ENCODE data around the gene USP13. TPM values are rescaled to one million over a fixed set of nuclear protein-coding genes. Genes with fewer than 3 reads are reported as not detected.

The USP13 gene
- total and polyA plus RNA-seq, 2 donors (not counting 3 experiments of a cell fraction or from before 2014, with no cell fraction given): 5.8 to 24.0 TPM

GRCh38 chr3:179807588-179807987 lies 154.7 kb downstream of the USP13 start:
- H3K79me2 ChIP-seq (ENCODE audit: control insufficient read depth, insufficient read depth, low read length): no peaks in the 10 kb centered on the region
- no peak for FAIRE-seq
- no peaks in the 10 kb centered on the region for H3K9me1 ChIP-seq (replicated peaks; ENCODE audit: control insufficient read depth, extremely low read depth, insufficient read depth, low read length)
- no peak overlapping the region for H3K27ac ChIP-seq (ENCODE audit: insufficient read depth, low read depth, low read length)
- ChIA-PET POLR2A (no interaction called here), CTCF (interaction anchor here (1.1 kb wide), 1 partner anchor 13 kb away, joined by 3 read pairs; no protein-coding TSS in a partner anchor)
- no peaks in the 10 kb centered on the region for H4K20me1 ChIP-seq (replicated peaks; ENCODE audit: control insufficient read depth, extremely low read depth, insufficient read depth, low read length)
- TF ChIP-seq EZH2 (IDR thresholded peaks at IDR 0.05; ENCODE audit: borderline replicate concordance, low read depth, low read length, severe bottlenecking): no peak
- no peak for TF ChIP-seq CTCF (IDR thresholded peaks at IDR 0.05; ENCODE audit: extremely low read depth in 1 of 2, insufficient read depth in 1 of 2, low read depth in 1 of 2, low read length in 2 of 2)
- no peak for TF ChIP-seq FOS (IDR thresholded peaks at IDR 0.05; ENCODE audit: borderline replicate concordance, insufficient read depth, low read length)
- no peak for TF ChIP-seq MYC (IDR thresholded peaks at IDR 0.05; ENCODE audit: low read depth, low read length)
- no peak for TF ChIP-seq GATA2 (IDR thresholded peaks at IDR 0.05; ENCODE audit: insufficient read depth, insufficient read length, low read depth, low read length)
- no peak for TF ChIP-seq JUN (IDR thresholded peaks at IDR 0.05; ENCODE audit: borderline replicate concordance, insufficient read depth, insufficient read length, low read depth)
- TF ChIP-seq POLR2A (IDR thresholded peaks at IDR 0.05; ENCODE audit: low read depth, low read length): no peak
- H3K27me3 ChIP-seq (ENCODE audit: control insufficient read depth in 2 of 2, insufficient read depth in 2 of 2, low read length in 2 of 2): no peaks in the 10 kb centered on the region
- no peak overlapping the region for H2AFZ ChIP-seq (ENCODE audit: low read depth, low read length)
- dilution Hi-C loops (cut with MboI; ENCODE audit: extremely low pct_ligation_motif_present, low sequenced_read_pairs): no loop called here
- no TSS peak for BruUV-seq (replicated peaks)
- no peaks in the 10 kb centered on the region for H3K4me1 ChIP-seq (ENCODE audit: control insufficient read depth, extremely low read depth, insufficient read depth, low read length)
- H3K4me3 ChIP-seq (replicated peaks in 1 of 3; ENCODE audit: insufficient read depth in 1 of 3, low read depth in 1 of 3, low read length in 3 of 3): no peak overlapping the region
- no peaks in the 10 kb centered on the region for H3K36me3 ChIP-seq (ENCODE audit: control insufficient read depth in 2 of 2, extremely low read depth in 1 of 2, insufficient read depth in 2 of 2, low read length in 2 of 2)
- DNase-seq (ENCODE audit: low read depth, low spot score): no peak
- intact Hi-C loops (cut with micrococcal nuclease): no loop called here
- no peaks in the 10 kb centered on the region for H3K9me3 ChIP-seq (replicated peaks; ENCODE audit: control insufficient read depth, insufficient read depth, low read length)
- H3K4me2 ChIP-seq (ENCODE audit: insufficient read depth, low read length): no peak overlapping the region
- H3K9ac ChIP-seq (replicated peaks; ENCODE audit: extremely low read depth, insufficient read depth, low read length): no peak overlapping the region

Measured in endothelial cell of umbilical vein (primary cell).